ENCODE measurements around the gene KANTR.

- TF ChIP-seq CTCF (IDR thresholded peaks at IDR 0.05; ENCODE audit: poor library complexity, severe bottlenecking): no peak
- no peak for TF ChIP-seq EP300 (conservative IDR thresholded peaks at IDR 0.05; ENCODE audit: poor library complexity, severe bottlenecking)
- no peak for TF ChIP-seq TAF1 (IDR thresholded peaks at IDR 0.05; ENCODE audit: low read depth)
- no peak for TF ChIP-seq RAD21 (conservative IDR thresholded peaks at IDR 0.05)
- TF ChIP-seq POLR2AphosphoS5 (IDR thresholded peaks at IDR 0.05): no peak
- no peak for TF ChIP-seq EZH2 (IDR thresholded peaks at IDR 0.05; ENCODE audit: borderline replicate concordance, insufficient read depth, low read length, poor library complexity, severe bottlenecking)
- TF ChIP-seq MXI1 (conservative IDR thresholded peaks at IDR 0.05; ENCODE audit: poor library complexity, severe bottlenecking): no peak
Measured at GRCh38 chrX:53163436-53163835, 69.5 kb downstream of the KANTR start.
